HG03521 (cell line): ENCODE measurements around the gene FUT2.

ENCODE experiments used
- ATAC-seq: cut with Tn5 transposase; IDR thresholded peaks from one replicate; pipeline ENCODE4 v1.9.1; 2021; ENCODE audit warnings: mild to moderate bottlenecking, moderate library complexity; ENCODE audit not compliant: unreplicated experiment

The FUT2 gene

GRCh38 chr19:48724796-48725753, 29.3 kb downstream of the FUT2 start:
- ATAC-seq = no peak

GRCh38 chr19:48726556-48726955, 30.8 kb downstream of the FUT2 start:
- no peak for ATAC-seq

GRCh38 chr19:48728911-48729664, 33.3 kb downstream of the FUT2 start:
- no peak for ATAC-seq

GRCh38 chr19:48731452-48731851, 35.7 kb downstream of the FUT2 start:
- no peak for ATAC-seq

- no peak for ATAC-seq
Measured at GRCh38 chr19:48734625-48735024, 38.9 kb downstream of the FUT2 start.

GRCh38 chr19:48735031-48735615, 39.4 kb downstream of the FUT2 start:
- ATAC-seq = no peak

- ATAC-seq = no peak
Measured at GRCh38 chr19:48737360-48737998, 41.7 kb downstream of the FUT2 start.

- ATAC-seq = peak; percentile 75
Measured at GRCh38 chr19:48738557-48739403, 43.0 kb downstream of the FUT2 start.

- ATAC-seq = no peak
Measured at GRCh38 chr19:48739404-48740163, 43.8 kb downstream of the FUT2 start.

- ATAC-seq = no peak
Measured at GRCh38 chr19:48740164-48740972, 44.6 kb downstream of the FUT2 start, which contains the start of gene RASIP1. RASIP1 (minus strand) TSS chr19:48740610; CDS start chr19:48740282, 328 bp downstream.

GRCh38 chr19:48741129-48741999, 45.6 kb downstream of the FUT2 start:
- ATAC-seq = no peak

- ATAC-seq = no peak
Measured at GRCh38 chr19:48742096-48742495, 46.3 kb downstream of the FUT2 start.

- no peak for ATAC-seq
Measured at GRCh38 chr19:48745208-48745995, 49.6 kb downstream of the FUT2 start.

- no peak for ATAC-seq
Measured at GRCh38 chr19:48746110-48746509, 50.3 kb downstream of the FUT2 start.

- ATAC-seq = no peak
Measured at GRCh38 chr19:48746738-48747575, 51.2 kb downstream of the FUT2 start, which contains the start of gene IZUMO1. IZUMO1 (minus strand) TSS chr19:48746909; CDS start chr19:48745859, 1,050 bp downstream.
